ENCODE results near the gene LRRK2.
"Not testable (repeated sequence)": the region's sequence is repeated elsewhere in the genome, so short reads cannot be mapped to it uniquely, and the experiment has no call there.

The LRRK2 gene

GRCh38 chr12:40202095-40203059, 22.4 kb upstream of the LRRK2 start:
- H3K4me1 Mint-ChIP-seq, result peaks cover 10 to 44% of the 10 kb centered on the region in 2 donors
- H3K36me3 Mint-ChIP-seq, result peaks cover 2 to 4% of the 10 kb centered on the region in 2 donors
- peak overlapping the region; percentile 26 to 41 for H3K4me3 Mint-ChIP-seq
- H3K27me3 Mint-ChIP-seq, result no peaks in the 10 kb centered on the region
- no peak for DNase-seq
- no peaks in the 10 kb centered on the region for H3K9me3 Mint-ChIP-seq
- peak; percentile 77 to 82 for ATAC-seq (replicated peaks)
- peak overlapping the region; percentile 81 for H3K27ac Mint-ChIP-seq

DNA sequence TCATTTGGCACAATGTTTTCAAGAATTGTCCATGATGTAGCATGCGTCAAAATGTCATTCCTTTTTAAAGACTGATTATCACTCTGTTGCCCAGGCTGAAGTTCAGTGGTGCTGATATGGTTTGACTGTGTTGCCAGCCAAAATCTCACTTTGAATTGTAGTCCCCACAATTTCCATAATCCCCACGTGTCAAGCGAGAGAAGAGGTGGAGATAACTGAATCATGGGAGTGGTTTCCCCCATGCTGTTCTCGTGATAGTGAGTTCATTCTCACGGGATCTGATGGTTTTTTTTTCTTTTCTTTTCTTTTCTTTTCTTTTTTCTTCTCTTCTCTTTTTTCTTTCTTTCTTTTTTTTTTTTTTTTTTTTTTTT, 21.8 kb upstream of the LRRK2 start:
- H3K4me3 Mint-ChIP-seq, result peak overlapping the region; percentile 26 to 41
- H3K9me3 Mint-ChIP-seq, result no peaks in the 10 kb centered on the region
- DNase-seq (no peak), ATAC-seq (replicated peaks) (peak; percentile 78 to 81)
- peak overlapping the region; percentile 70 for H3K27ac Mint-ChIP-seq
- H3K27me3 Mint-ChIP-seq, result no peaks in the 10 kb centered on the region
- H3K36me3 Mint-ChIP-seq, result peaks cover 2 to 4% of the 10 kb centered on the region in 2 donors
- peaks cover 15 to 46% of the 10 kb centered on the region in 2 donors for H3K4me1 Mint-ChIP-seq

DNA sequence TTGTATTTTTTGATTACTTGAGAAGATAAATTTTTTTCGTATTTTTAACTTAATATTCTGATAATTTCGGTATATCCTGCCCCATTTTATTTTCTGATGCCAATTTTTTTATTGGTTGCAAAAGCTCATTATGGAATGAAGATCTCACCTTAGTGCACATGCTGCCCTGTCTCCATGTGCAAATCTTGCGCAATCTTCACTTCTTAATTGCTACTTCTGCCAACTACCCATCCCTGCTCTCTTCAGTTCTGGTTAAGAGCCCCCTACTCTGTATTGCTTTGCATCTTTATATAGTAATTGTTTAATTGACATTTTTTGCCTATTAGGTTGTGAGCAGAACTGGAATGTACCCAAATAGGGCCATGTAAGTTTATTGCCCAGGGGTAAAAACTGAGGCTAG, 20.5 kb upstream of the LRRK2 start:
- Mint-ChIP-seq H3K36me3 (peaks cover 2 to 4% of the 10 kb centered on the region in 2 donors), H3K27ac (no peak overlapping the region), H3K4me1 (peaks cover 21 to 55% of the 10 kb centered on the region in 2 donors), H3K27me3 (no peaks in the 10 kb centered on the region), H3K4me3 (no peak overlapping the region), H3K9me3 (no peaks in the 10 kb centered on the region)
- DNase-seq, result no peak
- no peak for ATAC-seq (replicated peaks)

DNA sequence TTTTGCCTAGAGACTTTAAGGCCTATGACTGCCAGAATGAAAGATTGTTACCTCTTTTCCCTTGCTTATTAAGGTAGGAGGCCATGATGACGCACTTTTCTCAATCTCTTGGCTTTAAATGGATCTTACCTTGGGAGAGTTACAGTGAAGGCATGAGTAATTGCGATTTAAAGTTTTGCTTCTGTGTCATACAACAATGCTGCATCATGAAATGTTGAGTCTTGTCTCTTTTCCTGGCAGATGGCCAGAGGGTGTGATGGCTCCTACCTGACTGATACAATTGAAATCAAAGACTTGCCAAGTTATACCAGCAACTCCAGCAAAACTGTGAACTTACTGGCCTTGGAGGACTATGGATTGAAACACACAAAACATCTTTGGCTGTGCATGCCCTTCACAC, 17.2 kb upstream of the LRRK2 start:
- no peak overlapping the region for H3K27ac Mint-ChIP-seq
- H3K4me3 Mint-ChIP-seq, result no peak overlapping the region
- H3K36me3 Mint-ChIP-seq, result peaks cover 2 to 4% of the 10 kb centered on the region in 2 donors
- H3K4me1 Mint-ChIP-seq, result peaks cover 23 to 38% of the 10 kb centered on the region in 2 donors
- H3K9me3 Mint-ChIP-seq, result no peaks in the 10 kb centered on the region
- ATAC-seq (replicated peaks), result no peak
- H3K27me3 Mint-ChIP-seq, result no peaks in the 10 kb centered on the region
- DNase-seq, result no peak

- DNase-seq (no peak), ATAC-seq (replicated peaks) (peak; percentile 99)
- H3K36me3 Mint-ChIP-seq, result peaks cover 3 to 8% of the 10 kb centered on the region in 2 donors
- H3K4me1 Mint-ChIP-seq, result peaks cover 17 to 25% of the 10 kb centered on the region in 2 donors
- H3K9me3 Mint-ChIP-seq, result peaks cover 2 to 3% of the 10 kb centered on the region in 2 donors
- H3K4me3 Mint-ChIP-seq, result peak overlapping the region; percentile 21 to 28
- H3K27me3 Mint-ChIP-seq, result no peaks in the 10 kb centered on the region
- peak overlapping the region; percentile 56 for H3K27ac Mint-ChIP-seq
Measured at GRCh38 chr12:40208707-40209446, 15.9 kb upstream of the LRRK2 start.

GRCh38 chr12:40209886-40210285, 14.9 kb upstream of the LRRK2 start:
- DNase-seq, result no peak

DNA sequence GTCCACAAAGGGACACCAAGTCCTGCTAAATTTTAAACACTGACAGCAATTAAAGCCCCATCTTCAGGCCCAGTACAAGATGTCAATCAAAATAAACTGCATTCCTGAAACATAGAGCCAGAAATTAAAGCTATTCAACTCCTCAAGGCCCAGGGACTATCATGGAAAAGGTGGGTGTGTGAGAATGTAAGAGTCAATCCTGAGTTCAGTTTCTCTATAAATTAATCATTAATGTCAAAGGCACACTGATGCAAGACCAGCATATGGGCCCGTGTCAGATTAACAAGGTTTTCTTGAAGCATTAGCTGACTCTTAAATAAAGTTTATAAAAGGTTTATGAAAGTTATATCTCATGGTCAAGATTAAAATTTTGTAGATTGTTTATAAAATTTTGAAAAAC, 13.6 kb upstream of the LRRK2 start:
- not testable (repeated sequence) for H3K27me3 Mint-ChIP-seq; H3K9me3 Mint-ChIP-seq; H3K4me3 Mint-ChIP-seq; ATAC-seq (replicated peaks); H3K27ac Mint-ChIP-seq; H3K36me3 Mint-ChIP-seq; DNase-seq
- peaks cover 17 to 24% of the 10 kb centered on the region in 2 donors for H3K4me1 Mint-ChIP-seq

More at GRCh38 chr12:40209886-40210285, 14.9 kb upstream of the LRRK2 start:
- peaks cover 3 to 4% of the 10 kb centered on the region in 2 donors for H3K36me3 Mint-ChIP-seq
- peaks cover 17 to 24% of the 10 kb centered on the region in 2 donors for H3K4me1 Mint-ChIP-seq
- no peaks in the 10 kb centered on the region for H3K27me3 Mint-ChIP-seq
- peaks cover 3 to 6% of the 10 kb centered on the region in 2 donors for H3K9me3 Mint-ChIP-seq
- H3K27ac Mint-ChIP-seq, result no peak overlapping the region
- no peak for ATAC-seq (replicated peaks)
- H3K4me3 Mint-ChIP-seq, result peak overlapping the region in 1 of 2 donors; percentile 28

DNA sequence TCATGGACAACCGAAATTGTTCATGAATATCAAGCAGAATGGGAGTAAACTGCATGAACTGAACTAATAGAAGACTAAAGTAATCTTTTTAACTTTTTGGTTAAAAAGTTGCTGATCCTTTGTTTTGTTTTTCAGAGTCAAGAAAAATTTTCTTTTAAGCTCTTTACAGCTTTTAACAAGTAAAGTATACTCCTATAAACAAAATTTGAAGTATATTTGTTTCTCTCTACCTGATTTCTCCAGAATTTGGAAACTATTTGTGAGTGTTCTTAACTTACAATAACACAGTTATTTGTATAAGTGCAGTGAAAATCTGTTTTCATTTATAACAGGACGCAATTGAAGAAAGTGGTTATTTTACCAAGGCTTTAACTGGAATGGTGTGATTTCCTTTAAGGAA, 12.2 kb upstream of the LRRK2 start:
- DNase-seq (no peak), ATAC-seq (replicated peaks) (no peak)
- Mint-ChIP-seq H3K4me3 (no peak overlapping the region), H3K4me1 (peaks cover 18 to 29% of the 10 kb centered on the region in 2 donors), H3K27me3 (no peaks in the 10 kb centered on the region), H3K36me3 (peaks cover 3 to 4% of the 10 kb centered on the region in 2 donors), H3K27ac (no peak overlapping the region), H3K9me3 (peaks cover 3 to 7% of the 10 kb centered on the region in 2 donors)

- Mint-ChIP-seq H3K27me3 (no peaks in the 10 kb centered on the region), H3K4me1 (peaks cover 3 to 6% of the 10 kb centered on the region in 2 donors), H3K36me3 (peaks cover 3 to 4% of the 10 kb centered on the region in 2 donors), H3K27ac (no peak overlapping the region), H3K4me3 (no peak overlapping the region), H3K9me3 (peaks cover 3 to 7% of the 10 kb centered on the region in 2 donors)
- DNase-seq, result no peak
- ATAC-seq (replicated peaks), result no peak
Measured at GRCh38 chr12:40215982-40216381, 8.8 kb upstream of the LRRK2 start.

DNA sequence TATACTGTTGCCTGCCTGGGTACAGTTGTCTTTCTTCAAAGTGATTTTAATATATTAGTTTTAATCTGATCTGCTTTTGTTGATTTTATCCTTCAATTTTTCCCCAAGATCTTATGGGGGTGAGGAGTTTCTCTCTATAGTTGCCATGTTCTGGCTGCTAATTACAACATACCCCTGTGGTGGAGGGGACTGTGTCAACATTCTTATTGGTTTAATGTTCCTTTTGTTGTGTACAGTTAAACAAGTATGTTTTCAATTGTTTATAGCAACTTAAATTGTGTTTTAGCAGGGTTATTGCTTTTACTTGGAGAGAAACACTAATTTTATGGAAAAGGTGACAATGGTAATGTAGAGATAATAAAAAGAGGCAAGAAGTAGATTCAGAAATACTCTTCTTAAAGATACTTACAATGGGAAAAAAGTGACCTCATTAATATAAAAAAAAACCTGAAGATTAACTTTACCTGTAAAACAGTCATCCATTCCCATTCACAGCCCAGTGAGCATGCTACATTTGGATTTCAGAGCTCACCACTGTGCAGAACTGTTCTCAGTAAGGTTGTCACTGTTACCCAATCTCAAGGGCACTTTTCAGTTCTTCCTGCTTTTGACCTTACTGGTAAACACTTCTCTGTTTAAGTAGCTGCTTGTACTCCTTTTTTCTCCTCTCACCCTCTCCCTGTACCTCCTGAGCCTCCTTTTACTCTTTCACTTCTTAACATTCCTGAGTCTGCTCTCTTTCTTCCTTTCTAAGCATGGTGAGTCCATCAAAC, 8.1 kb upstream of the LRRK2 start:
- DNase-seq, result no peak
- Mint-ChIP-seq H3K4me1 (peaks cover 3 to 6% of the 10 kb centered on the region in 2 donors), H3K27me3 (no peaks in the 10 kb centered on the region), H3K36me3 (peaks cover 3 to 4% of the 10 kb centered on the region in 2 donors), H3K9me3 (peaks cover 3 to 7% of the 10 kb centered on the region in 2 donors), H3K27ac (no peak overlapping the region), H3K4me3 (no peak overlapping the region)
- peak; percentile 39 to 42 for ATAC-seq (replicated peaks)

- Mint-ChIP-seq H3K36me3 (no peaks in the 10 kb centered on the region), H3K4me1 (peaks cover 13 to 28% of the 10 kb centered on the region in 2 donors), H3K4me3 (no peak overlapping the region), H3K27ac (no peak overlapping the region), H3K27me3 (no peaks in the 10 kb centered on the region), H3K9me3 (peaks cover 0 to 2% of the 10 kb centered on the region in 2 donors)
- ATAC-seq (replicated peaks), result no peak
- no peak for DNase-seq
Measured at GRCh38 chr12:40219760-40220159, 5.0 kb upstream of the LRRK2 start.

DNA sequence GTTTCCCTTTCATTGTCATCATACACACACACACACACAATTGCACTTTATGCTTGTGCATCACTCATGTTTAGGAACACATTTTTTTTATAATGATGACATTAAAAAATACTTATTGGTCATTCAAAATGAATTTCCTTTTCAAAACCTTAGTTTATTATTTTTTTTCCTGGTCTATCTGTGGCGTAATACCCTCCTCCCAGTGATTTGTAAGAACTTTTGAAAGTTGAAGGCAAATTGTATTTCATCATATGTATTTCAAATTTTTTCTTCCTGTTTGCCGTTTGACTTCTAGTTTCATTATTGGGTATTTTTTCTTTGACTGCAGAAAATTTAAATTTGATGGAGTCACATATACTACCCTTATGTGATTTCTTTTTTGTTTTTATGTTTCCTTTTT, 2.5 kb upstream of the LRRK2 start:
- H3K9me3 Mint-ChIP-seq, result no peaks in the 10 kb centered on the region
- H3K4me3 Mint-ChIP-seq, result peak overlapping the region; percentile 33 to 46
- H3K27ac Mint-ChIP-seq, result no peak overlapping the region
- ATAC-seq (replicated peaks), result no peak
- no peaks in the 10 kb centered on the region for H3K27me3 Mint-ChIP-seq
- H3K4me1 Mint-ChIP-seq, result peaks cover 24 to 45% of the 10 kb centered on the region in 2 donors
- DNase-seq, result no peak
- H3K36me3 Mint-ChIP-seq, result peaks cover 4% of the 10 kb centered on the region in 2 donors

GRCh38 chr12:40223646-40224045, 1.2 kb upstream of the LRRK2 start:
- Mint-ChIP-seq H3K9me3 (peaks cover 0 to 1% of the 10 kb centered on the region in 2 donors), H3K27me3 (no peaks in the 10 kb centered on the region), H3K27ac (peak overlapping the region; percentile 90), H3K36me3 (peaks cover 13 to 18% of the 10 kb centered on the region in 2 donors), H3K4me1 (peaks cover 32 to 57% of the 10 kb centered on the region in 2 donors), H3K4me3 (peak overlapping the region; percentile 83 to 84)
- no peak for ATAC-seq (replicated peaks)
- no peak for DNase-seq

All from stimulated activated naive B cell treated with anti-CD40 and anti-IgM and Interleukin-4, amounts not matched to agents 10 μg/mL and 1 μg/mL and 100 μg/mL, for 72 hours (primary cell).